HG03025 (cell line): ENCODE data around the gene DIP2C.
"Not testable (repeated sequence)": the region's sequence is repeated elsewhere in the genome, so short reads cannot be mapped to it uniquely, and the experiment has no call there.

Experiments used
- ATAC-seq: cut with Tn5 transposase; IDR thresholded peaks from one replicate; pipeline ENCODE4 v1.9.1; 2021; ENCODE audit warnings: mild to moderate bottlenecking, moderate library complexity; ENCODE audit not compliant: unreplicated experiment, low FRiP score

Gene DIP2C

DNA sequence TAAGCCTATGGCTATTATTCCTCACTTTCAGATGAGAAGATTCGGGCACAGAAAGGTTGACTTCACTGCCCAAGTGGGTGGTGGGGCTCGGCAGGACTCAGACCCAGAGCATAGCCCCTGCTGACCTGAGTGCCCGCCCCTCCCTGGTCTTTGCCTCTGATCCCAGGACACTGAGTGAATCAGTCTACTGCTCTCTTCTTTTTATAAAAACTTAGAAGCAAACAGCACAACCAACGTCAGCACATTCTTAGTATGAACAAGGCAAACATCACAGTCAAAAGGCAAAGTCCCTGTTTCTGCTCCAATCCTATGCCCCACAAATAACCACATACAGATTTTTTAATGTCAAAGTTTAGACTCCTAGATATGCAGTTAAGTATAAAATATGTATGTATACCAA is 316.5 kb downstream of the DIP2C start:
- ATAC-seq, result no peak

DNA sequence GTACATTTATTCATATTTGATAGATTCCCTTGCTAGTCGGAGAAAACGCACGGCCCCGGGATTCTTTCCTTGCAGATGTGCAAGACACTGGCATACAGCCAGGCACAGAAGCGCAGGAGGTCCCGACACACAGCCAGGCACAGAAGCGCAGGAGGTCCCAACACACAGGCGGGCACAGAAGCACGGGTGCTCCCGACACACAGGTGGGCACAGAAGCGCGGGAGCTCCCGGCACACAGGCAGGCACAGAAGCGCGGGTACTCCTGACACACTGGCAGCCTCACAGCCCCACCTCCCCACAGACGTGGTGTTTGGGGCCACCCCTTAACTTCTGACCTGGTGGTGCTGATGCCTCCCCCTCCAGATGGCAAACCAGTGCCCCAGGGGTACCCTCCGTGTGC is 316.9 kb downstream of the DIP2C start:
- ATAC-seq, result no peak

DNA sequence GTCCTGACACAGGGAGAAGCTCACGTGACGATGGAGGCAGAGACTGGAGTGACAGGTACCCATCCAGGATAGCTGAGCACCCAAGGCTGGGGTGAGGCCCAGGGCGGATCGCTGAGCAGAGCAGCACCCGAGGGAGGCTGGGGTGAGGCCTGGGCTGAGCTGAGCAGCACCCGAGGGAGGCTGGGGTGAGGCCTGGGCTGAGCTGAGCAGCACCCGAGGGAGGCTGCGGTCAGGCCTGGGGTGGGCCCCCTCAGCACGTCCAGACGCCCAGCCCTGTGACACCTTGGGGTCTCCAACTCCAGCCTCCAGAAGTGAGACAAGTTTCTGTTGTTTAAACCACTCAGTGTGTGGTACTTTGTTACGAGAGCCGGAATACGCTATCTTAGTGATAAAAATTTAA is 318.0 kb downstream of the DIP2C start:
- no peak for ATAC-seq

DNA sequence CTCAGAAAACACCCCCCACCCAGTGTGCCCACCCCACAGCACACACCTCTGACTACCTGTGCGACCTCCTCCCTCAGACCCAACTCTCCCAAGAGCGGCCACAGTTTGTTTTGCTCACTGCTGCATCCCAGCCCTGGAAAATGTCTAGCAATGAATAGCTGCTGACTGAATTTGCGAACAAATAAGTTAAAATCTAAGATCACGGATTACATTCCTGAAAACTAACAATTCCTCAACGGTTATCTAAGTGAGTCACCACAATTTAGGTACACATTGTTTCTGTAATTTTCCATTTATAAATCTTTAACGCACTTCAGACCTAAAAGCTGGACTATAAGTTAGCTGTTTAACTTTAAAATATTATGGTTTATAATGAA is 319.0 kb downstream of the DIP2C start:
- no peak for ATAC-seq

DNA sequence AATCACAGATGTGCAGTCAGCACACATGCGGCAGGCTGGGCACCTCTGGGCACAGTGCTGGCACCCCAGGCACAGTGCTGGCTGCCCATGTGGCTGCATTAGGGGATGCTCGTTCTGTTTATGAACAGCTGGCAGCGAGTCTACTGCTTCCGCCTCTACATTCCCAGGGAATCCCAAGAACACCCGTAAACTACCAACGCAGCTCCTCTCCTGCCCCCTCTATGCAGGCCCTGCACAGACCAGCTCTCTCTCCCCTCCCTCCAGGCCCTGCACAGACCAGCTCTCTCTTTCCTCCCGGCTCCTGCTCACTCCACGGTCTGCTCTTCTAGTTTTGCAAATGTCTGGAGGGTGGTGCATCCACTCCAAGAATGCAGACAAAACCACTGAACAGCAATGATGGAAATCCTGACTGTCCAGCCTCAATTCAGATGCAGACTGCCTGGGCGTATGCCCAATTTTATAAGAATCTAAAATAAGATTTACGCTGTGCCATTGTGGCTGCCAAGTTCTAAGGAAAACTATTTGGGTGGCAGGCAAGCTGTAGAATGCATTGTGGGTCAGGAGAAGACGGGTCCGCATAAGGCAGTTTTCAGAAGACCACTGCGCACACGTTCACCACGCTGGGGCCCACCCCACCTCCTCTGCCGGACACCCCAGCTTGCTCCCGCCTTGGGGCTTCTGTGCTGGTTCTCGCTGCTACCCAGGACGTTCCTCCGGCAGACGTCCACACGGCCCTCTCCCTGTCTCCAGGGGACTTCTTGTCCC is 319.6 kb downstream of the DIP2C start:
- ATAC-seq, result no peak

DNA sequence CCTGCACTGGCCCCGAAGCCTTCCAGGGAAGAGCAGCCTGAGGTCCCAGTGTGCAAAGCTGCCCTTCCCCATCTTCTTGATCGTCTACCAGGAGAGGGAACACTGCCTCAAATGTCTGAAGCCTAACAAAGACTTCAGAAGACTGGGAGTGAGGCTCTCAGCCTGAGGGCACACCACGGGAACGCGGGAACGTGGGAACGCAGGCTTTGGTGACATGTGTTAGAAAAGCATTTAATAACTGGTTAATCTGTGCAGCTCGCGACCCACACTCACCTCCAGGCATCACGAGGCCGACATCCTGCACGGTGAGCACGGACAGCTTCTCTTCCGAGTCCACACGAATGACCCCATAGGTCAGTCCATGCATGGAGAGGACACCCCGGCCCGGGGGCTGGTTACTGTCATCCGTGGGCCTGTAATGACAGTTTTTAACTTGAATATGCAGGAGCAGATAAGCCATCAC is 320.2 kb downstream of the DIP2C start:
- ATAC-seq, result no peak

DNA sequence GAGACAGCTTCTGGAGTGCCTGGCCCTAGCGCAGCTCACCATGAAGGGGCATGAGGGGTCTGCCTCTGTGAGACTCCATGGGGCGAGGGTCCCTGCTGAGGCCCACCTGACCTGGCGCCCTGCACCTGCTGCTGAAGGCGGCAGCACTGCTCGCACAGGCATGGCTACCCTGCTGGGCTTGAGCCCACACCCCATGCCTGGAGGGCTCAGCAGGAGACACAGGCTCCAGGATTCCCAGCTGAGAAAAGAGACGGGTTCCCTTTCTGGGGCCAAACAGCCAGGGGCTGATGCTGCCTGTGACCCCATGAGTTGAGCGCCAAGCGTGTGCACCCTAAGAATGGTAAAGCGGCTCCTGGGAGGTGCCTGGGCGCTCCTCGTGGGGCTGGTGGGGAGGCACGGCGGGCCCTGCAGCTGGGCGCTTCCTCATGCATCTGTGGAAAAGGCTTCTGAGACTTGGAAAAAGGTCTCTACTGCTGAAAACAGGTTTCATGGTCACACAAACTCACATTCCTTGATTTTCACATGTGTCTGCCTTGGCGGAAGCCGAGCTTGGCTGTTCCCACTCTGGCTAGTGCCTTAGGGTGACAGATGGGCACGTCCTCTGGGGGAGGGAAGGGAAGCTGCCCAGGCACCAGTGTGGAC is 320.8 kb downstream of the DIP2C start:
- no peak for ATAC-seq

DNA sequence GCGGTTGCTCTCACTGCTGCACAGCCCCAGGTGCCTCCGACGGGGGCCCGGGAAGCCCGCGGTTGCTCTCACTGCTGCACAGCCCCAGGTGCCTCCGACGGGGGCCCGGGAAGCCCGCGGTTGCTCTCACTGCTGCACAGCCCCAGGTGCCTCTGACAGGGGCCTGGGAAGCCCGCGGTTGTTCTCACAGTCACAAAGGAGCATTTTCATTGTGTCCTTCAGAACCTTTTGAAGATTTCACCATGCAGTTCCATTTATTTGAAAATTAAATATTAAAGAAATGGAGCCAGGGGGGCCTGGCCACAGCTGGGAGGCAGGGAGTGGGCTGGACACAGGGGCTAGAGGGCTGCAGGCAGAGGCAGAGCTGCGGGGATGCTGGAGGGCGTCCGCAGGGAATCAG is 321.4 kb downstream of the DIP2C start:
- not testable (repeated sequence) for ATAC-seq

DNA sequence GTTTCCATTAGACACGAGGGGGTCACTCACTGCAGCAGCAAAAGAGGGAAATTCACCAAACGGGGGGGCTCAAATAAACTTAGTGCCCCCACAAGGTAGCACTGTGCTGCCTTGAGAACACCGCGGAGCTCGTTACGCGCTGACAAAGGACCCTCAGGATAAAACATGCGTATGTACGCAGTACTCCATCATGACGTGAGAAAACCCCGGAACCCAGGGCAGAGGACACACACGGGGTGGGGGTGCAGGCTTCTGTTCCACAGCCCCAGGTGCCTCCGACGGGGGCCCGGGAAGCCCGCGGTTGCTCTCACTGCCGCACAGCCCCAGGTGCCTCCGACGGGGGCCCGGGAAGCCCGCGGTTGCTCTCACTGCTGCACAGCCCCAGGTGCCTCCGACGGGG is 321.8 kb downstream of the DIP2C start:
- ATAC-seq, result no peak

DNA sequence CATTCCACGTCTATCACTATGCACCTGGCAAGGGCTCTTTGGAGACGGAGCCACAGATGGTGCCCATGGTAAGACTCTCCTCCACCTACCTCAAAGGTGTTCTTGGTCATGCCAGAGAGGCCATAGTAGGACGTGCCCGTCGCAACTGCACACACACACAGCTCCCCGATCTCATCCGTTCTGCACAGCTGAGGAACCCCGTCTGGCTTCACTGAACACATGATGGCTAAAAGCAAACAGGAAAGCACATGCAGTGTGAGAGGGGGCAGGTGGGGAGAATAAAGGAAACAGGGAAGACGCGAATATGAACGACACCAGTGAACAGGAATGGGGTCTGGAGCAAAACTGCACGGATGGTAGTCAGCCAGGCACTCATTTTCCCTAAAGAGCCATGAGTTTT is 323.3 kb downstream of the DIP2C start:
- ATAC-seq, result no peak

DNA sequence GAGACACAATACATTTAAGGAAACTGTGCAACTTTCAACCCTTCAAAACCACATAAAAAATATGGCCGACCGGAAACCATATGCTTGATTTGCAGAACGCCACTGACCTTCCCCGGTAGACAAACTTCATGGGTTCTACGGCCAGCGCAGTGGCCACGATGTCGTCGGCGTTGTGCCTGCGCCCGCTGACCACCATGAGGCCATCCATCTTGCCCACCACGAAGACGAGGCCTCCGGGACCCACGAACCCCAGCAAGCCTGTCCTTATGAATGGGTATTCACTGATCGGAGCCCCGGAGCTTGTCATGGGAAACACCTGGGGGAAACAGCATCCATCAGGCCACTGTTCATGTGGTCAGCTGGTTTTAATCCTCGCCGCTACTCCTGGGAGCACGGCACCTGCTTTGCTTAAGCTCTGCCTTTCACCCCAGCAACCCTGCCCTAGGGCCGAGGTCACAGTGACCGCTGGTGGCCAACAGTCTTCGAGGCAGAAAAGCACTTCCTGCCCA is 325.1 kb downstream of the DIP2C start:
- no peak for ATAC-seq

DNA sequence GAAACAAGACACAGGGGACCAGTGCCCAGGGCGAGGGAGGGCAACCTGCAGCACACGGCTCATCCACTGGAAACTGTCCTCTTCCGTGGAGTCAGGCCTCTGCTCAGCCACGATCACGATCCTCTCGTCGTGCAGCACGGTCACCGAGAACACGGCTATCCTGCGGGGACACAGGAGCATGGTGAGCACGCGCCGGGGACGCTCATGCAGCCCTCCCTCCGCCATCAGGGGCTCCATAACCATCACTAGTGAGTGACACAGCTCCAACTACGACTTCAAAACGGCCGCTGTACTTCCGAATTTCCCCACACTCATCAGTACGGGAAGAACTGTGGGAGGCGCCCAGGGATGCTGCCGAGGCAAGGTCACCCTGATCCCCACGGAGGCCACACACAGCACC is 326.3 kb downstream of the DIP2C start:
- no peak for ATAC-seq

DNA sequence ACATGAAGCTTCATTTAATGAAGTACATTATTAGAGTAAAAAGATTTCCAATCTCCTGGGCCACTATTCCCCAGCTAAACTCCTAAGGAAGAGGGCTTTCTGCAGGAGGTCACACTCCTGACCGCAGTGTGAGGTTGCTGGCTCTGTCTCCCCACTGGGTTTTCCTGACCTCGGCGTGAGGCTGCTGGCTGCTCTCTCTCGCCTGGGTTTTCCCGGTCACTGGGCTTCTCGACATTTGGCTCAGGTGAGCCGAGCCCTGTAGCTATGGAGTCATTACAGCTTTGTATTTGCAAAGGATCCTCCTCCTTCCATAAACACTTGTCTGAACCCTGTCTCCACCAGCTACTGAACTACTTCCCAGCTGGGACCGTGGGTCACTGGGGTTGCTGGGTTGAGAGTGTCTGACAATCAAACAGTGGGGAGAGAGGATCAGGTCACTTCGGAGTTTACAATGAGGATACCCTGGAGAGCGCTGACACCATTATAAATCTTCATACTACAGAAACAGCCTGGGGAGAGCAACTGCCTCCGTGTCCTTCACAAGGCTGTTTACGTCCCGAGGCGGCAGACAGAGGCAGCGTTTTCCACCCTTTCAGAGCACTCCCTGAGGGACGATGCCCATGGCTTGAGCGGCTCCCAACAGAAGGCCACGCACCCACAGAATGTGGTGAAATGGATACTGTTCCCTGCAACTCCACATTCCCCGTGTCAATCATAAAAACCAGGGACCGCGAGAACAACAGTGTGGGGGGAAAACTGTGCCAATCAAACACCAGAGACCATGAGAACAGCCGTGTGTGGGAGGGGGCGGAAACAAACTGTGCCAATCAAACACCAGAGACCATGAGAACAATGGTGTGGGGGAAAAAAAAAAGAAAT is 328.0 kb downstream of the DIP2C start:
- ATAC-seq, result no peak

DNA sequence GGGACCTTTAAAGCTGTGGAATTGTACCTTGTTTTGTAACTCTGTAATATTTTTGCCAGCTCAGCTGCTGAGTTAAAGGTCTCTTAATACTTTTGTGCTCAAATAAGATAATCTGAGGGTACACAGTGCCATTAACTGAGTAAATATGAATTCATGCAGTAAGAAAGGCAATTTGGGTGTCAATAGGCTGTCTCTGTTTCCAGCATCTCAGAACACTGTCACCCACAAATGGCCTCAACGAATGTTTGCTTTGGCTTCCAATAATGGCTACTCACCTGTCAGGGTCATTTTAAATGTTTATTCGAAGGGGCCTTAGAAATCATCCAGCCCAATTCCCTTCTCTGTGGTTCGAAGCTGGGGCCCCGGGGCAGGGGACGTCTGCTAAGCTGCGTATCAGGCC is 328.8 kb downstream of the DIP2C start:
- no peak for ATAC-seq

DNA sequence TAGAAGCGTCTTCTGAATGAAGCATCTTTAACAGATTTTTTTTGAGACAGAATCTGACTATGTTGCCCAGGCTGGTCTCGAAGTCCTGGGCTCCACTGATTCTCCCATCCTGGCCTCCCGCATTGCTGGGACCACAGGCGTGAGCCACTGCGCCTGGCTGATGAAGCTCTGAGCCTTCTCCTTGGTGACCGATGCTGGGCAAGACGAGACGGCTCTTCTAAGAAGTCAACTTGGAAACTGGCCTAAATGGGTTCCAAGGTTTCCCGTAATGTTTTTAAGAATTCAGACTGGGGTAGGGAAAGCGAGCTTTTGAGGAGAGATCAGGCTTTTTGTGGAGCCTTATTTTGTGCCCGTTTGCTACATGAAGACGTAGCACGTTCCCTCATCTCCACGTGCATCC is 329.7 kb downstream of the DIP2C start:
- ATAC-seq, result no peak

DNA sequence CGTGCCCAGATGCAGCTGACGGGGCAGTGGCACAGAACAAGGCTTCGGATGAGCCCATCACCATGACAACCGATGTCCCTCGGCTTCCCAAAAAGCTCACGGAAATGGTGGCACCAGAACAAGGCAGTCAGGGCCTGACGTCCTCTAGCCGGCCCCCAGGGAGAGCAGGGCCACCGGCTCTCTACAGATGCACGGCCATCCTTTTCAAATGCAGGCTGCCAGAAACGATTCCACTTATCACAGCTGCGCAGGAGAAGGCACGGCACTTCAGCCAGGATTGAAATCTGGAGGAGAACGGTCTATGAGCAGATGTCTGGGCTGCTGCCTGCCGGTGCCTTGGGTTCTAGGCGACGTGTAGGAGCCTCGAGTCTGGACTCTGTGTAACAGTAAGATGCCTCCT is 330.4 kb downstream of the DIP2C start:
- no peak for ATAC-seq

DNA sequence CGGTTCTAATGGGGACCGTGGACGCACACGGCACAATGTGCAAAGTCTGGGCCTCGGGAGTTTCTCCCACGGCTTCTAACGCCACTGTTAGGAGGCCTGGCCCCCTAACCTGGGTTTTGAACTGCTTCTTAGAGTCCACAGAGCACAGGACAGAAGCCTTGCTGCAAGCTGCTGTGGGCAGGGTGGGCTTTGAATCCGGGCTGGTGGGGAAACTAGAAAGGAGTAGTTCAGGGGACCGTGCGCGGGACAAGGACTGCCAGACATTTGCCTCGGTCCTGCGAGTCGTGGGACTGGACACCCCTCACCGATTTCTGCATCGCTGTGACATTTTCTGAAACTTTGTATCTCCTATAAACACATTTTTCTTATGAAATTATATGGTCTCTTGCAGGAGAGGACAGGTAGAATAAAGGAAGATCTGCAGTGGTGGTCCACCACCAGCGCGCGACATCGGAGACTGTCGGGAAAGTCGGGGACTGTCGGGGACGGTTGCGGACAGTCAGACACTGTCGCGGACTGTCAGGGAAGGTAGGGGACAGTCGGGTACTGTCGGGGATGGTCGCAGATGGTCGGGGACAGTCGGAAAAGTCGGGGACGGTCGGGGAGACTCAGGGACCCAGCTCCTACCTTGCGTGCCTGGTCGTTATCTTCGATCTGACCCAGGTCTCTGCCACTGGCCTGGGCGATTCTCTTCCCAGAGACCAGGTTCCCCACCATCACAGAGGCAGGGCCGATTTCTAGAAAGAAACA is 332.1 kb downstream of the DIP2C start:
- no peak for ATAC-seq

DNA sequence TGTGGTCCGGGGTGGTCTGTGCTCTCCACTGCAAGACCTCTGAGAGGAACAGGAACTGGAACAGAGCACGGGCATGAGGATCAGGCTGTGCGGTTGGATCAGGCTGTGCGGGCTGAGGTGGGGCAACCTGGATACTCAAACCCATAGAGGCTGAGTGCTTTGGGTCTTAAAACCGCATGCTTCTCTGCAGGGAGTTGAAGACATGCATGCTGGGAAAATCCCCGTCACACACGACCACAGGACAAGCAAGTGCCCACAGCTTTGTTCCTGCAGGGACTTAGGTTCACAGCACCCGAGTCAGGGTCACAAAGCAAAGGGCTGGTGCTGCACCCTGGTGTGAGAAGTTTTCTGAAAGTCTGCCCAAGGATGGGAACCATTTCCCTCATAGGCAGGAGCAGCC is 333.0 kb downstream of the DIP2C start:
- ATAC-seq, result no peak

DNA sequence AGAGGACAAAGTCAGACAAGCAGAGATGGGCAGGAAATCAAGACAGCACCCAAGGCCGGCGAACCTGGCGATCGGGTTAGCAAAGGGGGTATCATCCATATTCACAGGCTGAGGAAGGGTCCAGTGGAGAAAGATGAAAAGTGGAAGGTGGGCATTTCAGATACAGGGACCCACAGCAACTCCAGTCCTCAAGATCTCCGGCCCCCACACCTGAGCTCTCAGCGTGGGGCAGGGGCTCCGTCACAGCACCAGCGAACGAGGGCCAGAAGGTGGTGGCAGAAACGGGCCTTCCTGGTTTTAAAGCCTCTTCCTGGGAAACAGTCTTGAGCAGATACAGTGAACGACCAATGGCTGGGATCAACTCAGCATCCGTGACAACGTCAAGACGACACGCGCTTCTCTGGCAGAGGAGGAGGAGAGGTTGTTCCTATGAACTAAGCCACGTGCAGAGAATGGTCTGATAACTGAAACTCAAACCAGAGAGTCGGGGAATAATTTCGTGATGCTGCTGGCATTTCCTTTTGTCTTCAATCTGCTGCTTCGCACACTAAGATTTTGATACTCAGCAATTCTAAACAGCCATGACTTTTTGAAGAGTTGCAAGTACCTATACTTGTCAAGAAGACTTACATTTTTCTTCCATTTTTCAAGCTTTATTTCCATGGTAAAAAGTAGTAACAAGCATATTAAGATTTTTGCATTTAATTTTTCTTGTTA is 334.4 kb downstream of the DIP2C start:
- ATAC-seq, result no peak
